Endodermal cell (in vitro differentiated cells): ENCODE data around the gene DNAJC3. TPM values are rescaled to one million over a fixed set of nuclear protein-coding genes. Genes with fewer than 3 reads are reported as not detected.

Experiments used
- DNase-seq: peaks from one replicate; pipeline ENCODE4 v3.0.0-alpha.2; 2017
- H3K27ac ChIP-seq: 2 replicates; pipeline ENCODE4 v1.5.1; 2013; ENCODE audit warnings: mild to moderate bottlenecking, low read depth, low read length, moderate library complexity
- H3K27me3 ChIP-seq: 2 replicates; pipeline ENCODE4 v1.6.1; 2013; ENCODE audit warnings: mild to moderate bottlenecking, low read length, moderate library complexity; ENCODE audit not compliant: insufficient read depth, control insufficient read depth, poor library complexity, severe bottlenecking
- H3K36me3 ChIP-seq: 2 replicates; pipeline ENCODE4 v1.7.0; 2013; ENCODE audit warnings: mild to moderate bottlenecking, low read length, moderate library complexity; ENCODE audit not compliant: control insufficient read depth, insufficient read depth
- H3K4me1 ChIP-seq: one replicate; pipeline ENCODE4 v1.7.0; 2013; ENCODE audit warnings: low read length; ENCODE audit not compliant: control insufficient read depth, insufficient read depth
- H3K4me3 ChIP-seq: 2 replicates; pipeline ENCODE4 v1.5.1; 2013; ENCODE audit warnings: mild to moderate bottlenecking, low read length, moderate library complexity
- H3K9ac ChIP-seq: 2 replicates; pipeline ENCODE4 v1.6.1; 2013; ENCODE audit warnings: mild to moderate bottlenecking, low read length, moderate library complexity; ENCODE audit not compliant: poor library complexity, severe bottlenecking; ENCODE audit errors: extremely low read depth
- H3K9me3 ChIP-seq: 2 replicates; pipeline ENCODE4 v1.6.1; 2013; ENCODE audit warnings: mild to moderate bottlenecking, low read length, moderate library complexity; ENCODE audit not compliant: control insufficient read depth
- H3K27ac Mint-ChIP-seq: 2 replicates; pipeline ENCODE4 v1.8.0; 2020; ENCODE audit warnings: mixed read lengths
- H3K27me3 Mint-ChIP-seq: 2 replicates; pipeline ENCODE4 v1.8.0; 2021; ENCODE audit warnings: mild to moderate bottlenecking, mixed read lengths; ENCODE audit not compliant: insufficient read depth
- H3K36me3 Mint-ChIP-seq: 2 replicates; pipeline ENCODE4 v1.8.0; 2020; ENCODE audit warnings: low read depth, mixed read lengths
- H3K4me1 Mint-ChIP-seq: 2 replicates; pipeline ENCODE4 v1.8.0; 2020; ENCODE audit warnings: mixed read lengths
- H3K4me3 Mint-ChIP-seq: 2 replicates; pipeline ENCODE4 v1.8.0; 2020; ENCODE audit warnings: mild to moderate bottlenecking, moderate library complexity, mixed read lengths
- H3K9me3 Mint-ChIP-seq: 2 replicates; pipeline ENCODE4 v1.8.0; 2020; ENCODE audit warnings: mild to moderate bottlenecking, mixed read lengths
- CTCF ChIP-seq: fragments of 200-600 bp; sonication (generic); conservative IDR thresholded peaks from 2 replicates; pipeline ENCODE4 v1.5.0; 2021; ENCODE audit warnings: antibody characterized with exemption, mild to moderate bottlenecking
- whole genome bisulfite sequencing, 2 experiments: methylation state at CpG; one replicate each; pipeline versions ENCODE4 v1.1.5 to v1.1.7; 2013; ENCODE audit warnings: missing lambda C conversion rate in 2 of 2, mixed read lengths in 1 of 2; ENCODE audit not compliant: insufficient coverage in 1 of 2, insufficient read length in 1 of 2; 5-methylcytosine and 5-hydroxymethylcytosine counted together
- total RNA-seq, 2 donors: library from RNA; stranded (reverse); fragmentation: NEBNext Ultra II Directional in 1 of 2; extraction: Animal tissue kit (Norgen Biotek cat#: 25700) in 1 of 2; gene quantifications; 2 replicates in 1 of 2; 3 replicates in 1 of 2; pipeline ENCODE4 v1.2.1, GENCODE V29; 2021

Gene DNAJC3
- total RNA-seq, 2 donors from 2014 or later = 20.6 to 31.5 TPM

GRCh38 chr13:95801825-95802224, 124.9 kb downstream of the DNAJC3 start:
- peaks cover 4% of the 10 kb centered on the region for H3K36me3 ChIP-seq
- no peaks in the 10 kb centered on the region for H3K27me3 ChIP-seq
- peaks cover 16% of the 10 kb centered on the region for H3K9me3 ChIP-seq
- H3K36me3 Mint-ChIP-seq = peaks cover 31% of the 10 kb centered on the region
- no peak overlapping the region for H3K27ac ChIP-seq
- H3K9ac ChIP-seq = no peak overlapping the region
- peaks cover 5% of the 10 kb centered on the region for H3K4me1 ChIP-seq
- no peaks in the 10 kb centered on the region for H3K27me3 Mint-ChIP-seq
- peaks cover 24% of the 10 kb centered on the region for H3K9me3 Mint-ChIP-seq
- H3K4me1 Mint-ChIP-seq = no peaks in the 10 kb centered on the region
- no peak for TF ChIP-seq CTCF
- no peak for DNase-seq
- WGBS, 2 experiments = 95 to 100% methylated on average over 3 to 4 of the region's 4 CpGs
- no peak overlapping the region for H3K27ac Mint-ChIP-seq
- no peak overlapping the region for H3K4me3 ChIP-seq
- H3K4me3 Mint-ChIP-seq = no peak overlapping the region

GRCh38 chr13:95805921-95806320, 129.0 kb downstream of the DNAJC3 start:
- Mint-ChIP-seq H3K27me3 (no peaks in the 10 kb centered on the region), H3K27ac (no peak overlapping the region), H3K4me1 (peaks cover 4% of the 10 kb centered on the region), H3K36me3 (peaks cover 26% of the 10 kb centered on the region), H3K9me3 (peaks cover 24% of the 10 kb centered on the region), H3K4me3 (no peak overlapping the region)
- no peaks in the 10 kb centered on the region for H3K27me3 ChIP-seq
- peaks cover 4% of the 10 kb centered on the region for H3K36me3 ChIP-seq
- H3K4me3 ChIP-seq = no peak overlapping the region
- TF ChIP-seq CTCF = no peak
- peaks cover 5% of the 10 kb centered on the region for H3K4me1 ChIP-seq
- no peak overlapping the region for H3K9ac ChIP-seq
- DNase-seq = no peak
- H3K27ac ChIP-seq = no peak overlapping the region
- H3K9me3 ChIP-seq = peaks cover 16% of the 10 kb centered on the region

- Mint-ChIP-seq H3K9me3 (peaks cover 34% of the 10 kb centered on the region), H3K4me3 (no peak overlapping the region), H3K36me3 (peaks cover 31% of the 10 kb centered on the region), H3K27ac (no peak overlapping the region), H3K4me1 (peaks cover 4% of the 10 kb centered on the region), H3K27me3 (no peaks in the 10 kb centered on the region)
- no peaks in the 10 kb centered on the region for H3K4me1 ChIP-seq
- peaks cover 4% of the 10 kb centered on the region for H3K36me3 ChIP-seq
- no peaks in the 10 kb centered on the region for H3K27me3 ChIP-seq
- H3K9ac ChIP-seq = no peak overlapping the region
- peaks cover 34% of the 10 kb centered on the region for H3K9me3 ChIP-seq
- TF ChIP-seq CTCF = no peak
- no peak overlapping the region for H3K27ac ChIP-seq
- 84 to 89% methylated on average over 5 of the region's 5 CpGs for WGBS, 2 experiments
- no peak overlapping the region for H3K4me3 ChIP-seq
- no peak for DNase-seq
These were observed 132.5 kb downstream of the DNAJC3 start for GRCh38 chr13:95809429-95809828.
